Stimulated activated CD8-positive, alpha-beta memory T cell treated with anti-CD3 and anti-CD28 coated beads, Interleukin-7, amount 100 ng/mL, for 48 hours (primary cell): ENCODE measurements around the gene INPP5D.
"Not testable (repeated sequence)": the region's sequence is repeated elsewhere in the genome, so short reads cannot be mapped to it uniquely, and the experiment has no call there.

Source experiments
- DNase-seq, 2 donors: peaks; one replicate each; pipeline ENCODE4 v3.0.0-alpha.2; 2020; ENCODE audit warnings: low read depth in 1 of 2; ENCODE audit errors: extremely low read depth in 1 of 2

INPP5D gene

DNA sequence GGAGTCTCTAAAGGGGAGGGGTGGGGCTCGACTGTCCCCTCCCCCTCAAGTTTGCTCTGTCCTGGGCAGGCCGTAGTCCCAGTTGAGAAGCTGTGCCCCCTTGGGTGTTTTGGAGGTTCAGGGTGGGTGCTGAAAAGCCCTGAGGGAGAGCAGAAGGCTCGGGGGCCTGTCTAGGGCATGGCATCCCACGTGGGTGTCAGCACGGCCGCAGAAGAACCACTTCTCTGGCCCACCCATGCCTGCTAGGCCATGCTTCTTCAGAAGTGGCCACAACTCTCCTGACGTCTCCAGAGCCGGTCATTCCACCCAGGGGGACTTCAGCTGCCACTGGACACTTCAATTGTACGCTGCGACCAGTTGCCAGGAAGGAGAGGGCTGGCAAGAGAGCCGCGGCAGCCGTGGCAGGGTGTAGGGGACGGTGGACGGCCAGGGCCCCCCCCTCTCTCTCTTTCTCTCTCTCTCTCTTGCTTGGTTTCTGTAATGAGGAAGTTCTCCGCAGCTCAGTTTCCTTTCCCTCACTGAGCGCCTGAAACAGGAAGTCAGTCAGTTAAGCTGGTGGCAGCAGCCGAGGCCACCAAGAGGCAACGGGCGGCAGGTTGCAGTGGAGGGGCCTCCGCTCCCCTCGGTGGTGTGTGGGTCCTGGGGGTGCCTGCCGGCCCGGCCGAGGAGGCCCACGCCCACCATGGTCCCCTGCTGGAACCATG is at the start of gene INPP5D:
Gene INPP5D (plus strand): TSS at position 546 of the 704 bp plus-strand sequence. CDS start 137 bp downstream, at position 683.
- DNase-seq, result no peak

DNA sequence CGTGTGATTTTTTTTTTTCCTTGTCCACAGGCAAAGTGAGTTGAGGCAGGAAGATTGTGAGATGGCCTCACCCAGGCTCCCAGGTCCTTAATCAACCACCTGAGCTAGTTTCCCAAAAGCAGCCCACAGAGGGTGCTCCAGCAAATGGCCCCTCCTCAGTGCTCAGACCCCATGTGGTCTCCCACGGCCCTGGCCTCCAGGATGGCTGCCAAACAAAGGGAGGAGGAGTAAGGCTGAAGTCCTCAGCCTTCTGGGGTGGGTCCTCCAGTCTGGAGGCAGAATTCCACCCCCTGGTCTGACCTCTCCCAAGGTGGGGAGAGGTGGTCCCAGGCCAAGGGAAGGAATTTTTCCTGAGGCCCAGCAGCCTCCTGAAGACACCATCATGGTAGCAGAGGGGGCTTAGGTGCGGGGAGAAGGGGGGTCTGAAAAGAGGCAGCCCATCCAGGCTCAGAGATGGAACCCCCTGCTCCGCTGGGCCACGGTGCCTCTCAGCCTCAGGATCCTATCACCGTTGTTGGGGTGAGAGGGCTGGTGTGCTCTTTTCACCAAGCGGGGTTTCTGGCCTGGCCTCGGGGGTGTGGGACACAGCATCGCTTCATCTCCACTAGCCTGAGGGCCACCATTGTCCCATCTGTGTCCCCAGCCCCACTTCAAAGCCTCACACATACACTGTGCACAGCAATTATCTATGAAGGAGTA is 49.4 kb upstream of the INPP5D start:
- DNase-seq, result no peak

DNA sequence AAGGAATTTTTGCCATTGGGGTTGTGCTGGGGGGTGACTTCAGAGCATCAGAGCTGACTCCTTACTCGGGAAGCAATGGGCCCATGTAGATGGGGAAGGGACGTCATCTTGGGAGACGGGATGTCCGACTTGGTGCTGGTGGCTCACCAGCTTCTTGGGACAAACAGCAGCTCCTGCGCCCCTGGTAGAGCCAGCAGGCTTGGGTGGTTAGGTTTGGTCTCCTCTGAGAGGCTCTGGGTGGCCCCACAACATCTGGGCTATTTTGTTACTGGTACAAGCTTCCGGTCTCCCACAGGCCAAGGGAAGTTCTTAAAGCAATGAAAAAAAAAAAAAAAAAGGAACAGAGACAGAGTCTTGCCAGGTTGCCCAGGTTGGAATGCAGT is 48.9 kb upstream of the INPP5D start:
- no peak for DNase-seq

DNA sequence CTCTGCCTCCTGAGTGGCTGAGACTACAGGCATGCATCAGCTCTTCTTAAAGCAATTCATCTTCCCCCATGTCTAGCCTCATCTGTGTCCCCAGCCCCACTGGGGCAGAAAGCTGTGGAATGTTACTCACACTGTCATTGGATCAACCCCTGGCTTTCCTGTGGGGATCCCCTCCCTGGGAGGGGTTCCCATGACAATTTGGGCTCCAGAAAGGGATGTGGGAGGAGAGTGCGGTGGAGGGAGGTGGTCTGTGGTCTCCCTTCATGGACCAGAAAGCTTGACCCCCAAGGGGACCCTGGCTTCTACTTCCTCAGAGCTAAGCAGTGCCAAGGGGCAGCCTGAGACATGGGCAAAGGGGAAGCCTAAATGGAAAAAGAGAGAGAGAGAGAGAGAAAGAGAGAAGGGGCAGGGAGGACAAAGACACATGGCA is 48.4 kb upstream of the INPP5D start:
- no peak for DNase-seq

DNA sequence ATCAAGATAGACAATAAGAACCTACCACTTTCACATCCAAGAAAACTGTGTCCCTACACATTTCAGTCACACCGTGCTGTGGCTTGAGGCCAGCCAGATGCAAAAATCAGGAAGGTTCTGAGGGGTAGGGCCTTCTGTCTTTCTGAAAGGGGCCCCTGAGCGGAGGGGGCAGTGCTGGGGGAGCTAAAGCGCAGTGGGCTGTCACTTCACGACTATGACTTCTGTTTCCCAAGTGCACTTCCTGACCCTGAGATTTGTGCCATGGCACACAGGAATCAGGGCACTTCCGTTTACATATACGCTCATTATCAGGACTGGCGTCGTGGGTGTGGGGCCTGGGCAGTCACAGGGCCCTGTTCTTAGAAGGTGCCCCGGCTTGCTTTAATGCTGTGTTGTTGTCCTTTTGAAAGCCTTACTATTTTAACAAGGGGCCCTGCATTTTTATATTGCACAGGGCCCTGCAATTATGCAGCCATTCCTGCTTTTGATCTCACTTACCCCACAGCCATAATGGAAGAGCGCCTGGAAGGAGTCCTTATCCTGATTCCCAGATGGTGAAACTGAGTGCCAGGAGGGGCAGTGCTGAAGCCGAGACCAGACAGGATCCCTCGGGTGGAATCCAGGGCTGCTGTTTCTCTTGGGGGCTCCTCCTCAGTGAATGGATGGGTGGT is 47.7 kb upstream of the INPP5D start:
- no peak for DNase-seq

DNA sequence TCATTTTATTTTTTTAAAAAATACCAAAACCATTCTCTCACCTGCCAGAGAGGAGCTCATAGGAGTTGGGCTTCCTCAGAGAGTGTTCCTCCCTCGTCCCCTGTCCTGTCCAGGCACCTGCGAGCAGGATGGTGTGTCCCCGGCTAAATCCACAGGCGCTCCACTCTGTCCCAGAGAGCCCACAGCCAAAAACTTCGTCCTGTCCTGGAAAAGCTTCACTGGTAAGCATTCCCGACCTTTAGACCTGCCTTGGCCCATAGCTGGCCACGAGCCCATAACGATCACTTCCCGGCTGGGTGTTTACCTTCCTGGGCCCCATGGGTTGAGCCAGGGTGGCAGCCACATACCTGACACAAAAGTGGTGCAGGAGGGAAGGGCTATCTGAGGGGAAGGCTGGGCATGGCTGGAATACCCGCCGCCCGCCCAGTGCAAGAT is 47.1 kb upstream of the INPP5D start, which contains the start of gene NGEF:
Gene NGEF (minus strand): TSS at position 230 of the 435 bp plus-strand sequence. CDS start 38,366 bp downstream, outside the sequence.
- no peak for DNase-seq

DNA sequence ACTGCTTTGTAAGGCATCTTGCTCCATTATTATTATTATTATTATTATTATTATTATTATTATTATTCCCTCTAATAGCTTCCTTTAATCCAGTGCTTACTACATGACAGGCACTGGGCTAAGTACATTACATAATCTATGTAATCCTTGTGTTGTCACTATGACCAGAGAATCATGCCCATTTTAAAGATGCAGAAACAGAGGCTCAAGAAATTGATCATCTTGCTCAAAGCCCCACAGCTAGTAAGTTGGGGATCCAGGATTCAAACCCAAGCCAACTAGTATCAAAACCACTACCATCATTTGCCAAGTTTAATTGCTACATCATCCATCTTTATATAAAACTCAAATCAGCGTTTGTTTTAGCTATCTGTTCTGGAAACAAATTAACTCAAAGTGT is 46.5 kb upstream of the INPP5D start:
- DNase-seq, result no peak

DNA sequence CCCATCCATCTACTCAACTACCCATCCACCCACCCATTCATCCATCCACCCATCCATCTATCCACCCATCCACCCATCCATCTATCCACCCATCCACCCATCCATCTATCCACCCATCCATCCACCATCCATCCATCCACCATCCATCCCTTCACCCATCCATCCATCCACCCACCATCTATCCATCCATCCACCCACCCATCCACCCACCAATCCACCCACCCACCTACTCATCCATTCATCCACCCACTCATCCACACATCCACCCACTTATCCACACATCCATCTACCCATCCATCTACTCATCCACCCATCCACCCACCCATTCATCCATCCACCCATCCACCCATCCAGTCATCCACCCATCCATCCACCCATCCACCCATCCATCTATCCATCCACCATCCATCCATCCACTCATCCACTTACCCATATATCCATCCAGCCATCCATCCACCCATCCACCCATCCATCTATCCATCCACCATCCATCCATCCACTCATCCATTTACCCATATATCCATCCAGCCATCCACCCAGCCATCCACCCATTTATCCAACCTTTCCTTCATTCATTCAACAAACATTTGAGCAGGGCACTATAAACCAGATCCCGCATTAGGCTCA is 45.0 kb upstream of the INPP5D start:
- DNase-seq, result no peak

DNA sequence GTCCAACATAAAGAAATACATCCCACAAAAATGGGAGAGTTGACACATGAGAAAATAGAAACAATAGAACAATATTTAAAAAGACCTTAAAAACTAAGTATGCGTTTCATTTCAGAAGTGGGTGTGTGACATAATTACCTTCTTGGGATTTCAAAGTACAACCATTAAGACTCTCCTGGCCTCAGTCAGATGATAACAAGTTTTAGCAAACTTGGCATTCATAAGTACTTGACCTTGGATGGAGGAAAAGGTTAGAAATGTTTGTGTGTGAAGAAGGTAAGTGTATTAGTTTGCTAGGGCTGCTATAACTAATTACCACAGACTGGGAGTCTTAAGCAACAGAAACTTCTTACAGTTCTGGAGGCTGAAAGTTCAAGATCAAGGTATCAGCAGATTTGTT is 42.2 kb upstream of the INPP5D start:
- DNase-seq, result no peak

DNA sequence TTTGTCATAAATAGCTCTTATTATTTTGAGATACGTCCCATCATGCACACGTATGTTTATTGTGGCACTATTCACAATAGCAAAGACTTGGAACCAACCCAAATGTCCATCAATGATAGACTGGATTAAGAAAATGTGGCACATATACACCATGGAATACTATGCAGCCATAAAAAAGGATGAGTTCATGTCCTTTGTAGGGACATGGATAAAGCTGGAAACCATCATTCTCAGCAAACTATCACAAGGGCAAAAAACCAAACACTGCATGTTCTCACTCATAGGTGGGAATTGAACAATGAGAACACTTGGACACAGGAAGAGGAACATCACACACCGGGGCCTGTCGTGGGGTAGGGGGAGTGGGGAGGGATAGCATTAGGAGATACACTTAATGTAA is 40.5 kb upstream of the INPP5D start:
- not testable (repeated sequence) for DNase-seq

DNA sequence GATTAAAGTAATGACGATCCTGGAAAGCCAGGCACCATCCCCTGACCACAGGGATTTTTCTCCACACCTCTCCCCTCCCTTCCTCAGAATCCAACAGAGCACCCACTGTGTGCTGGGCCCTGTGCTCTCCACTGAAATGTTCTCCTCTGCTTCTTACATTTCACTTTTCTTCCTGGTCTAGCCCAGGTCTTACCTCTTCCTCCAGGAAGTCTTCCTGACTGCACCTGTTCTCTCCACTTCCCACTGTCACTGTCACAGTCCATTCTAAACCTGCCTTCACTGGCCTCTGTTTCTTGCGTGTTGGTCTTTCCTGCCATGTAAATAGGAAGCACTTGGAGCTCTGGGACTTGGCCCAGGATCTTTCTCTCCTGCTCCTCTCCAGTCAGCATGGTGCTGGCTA is 39.7 kb upstream of the INPP5D start:
- no peak for DNase-seq

DNA sequence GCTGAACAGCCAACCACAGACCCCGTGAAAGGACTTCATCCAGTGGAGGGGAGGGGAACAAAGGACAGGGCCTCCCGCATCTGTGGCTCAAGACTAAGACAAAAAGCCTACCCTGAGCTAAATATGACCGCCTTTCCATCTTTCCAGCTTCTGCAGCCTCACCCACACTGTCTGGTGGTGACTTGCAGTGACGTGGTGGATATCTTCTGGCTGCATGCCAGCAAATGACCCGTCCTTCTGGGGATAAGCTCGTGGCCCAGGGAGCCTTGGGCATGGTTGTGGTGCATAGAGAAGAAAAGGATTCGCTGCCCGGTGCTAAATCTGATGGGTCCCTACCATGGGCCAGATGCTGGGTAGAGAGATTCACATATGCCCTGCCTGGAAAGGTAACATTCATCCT is 38.4 kb upstream of the INPP5D start:
- DNase-seq, result no peak

DNA sequence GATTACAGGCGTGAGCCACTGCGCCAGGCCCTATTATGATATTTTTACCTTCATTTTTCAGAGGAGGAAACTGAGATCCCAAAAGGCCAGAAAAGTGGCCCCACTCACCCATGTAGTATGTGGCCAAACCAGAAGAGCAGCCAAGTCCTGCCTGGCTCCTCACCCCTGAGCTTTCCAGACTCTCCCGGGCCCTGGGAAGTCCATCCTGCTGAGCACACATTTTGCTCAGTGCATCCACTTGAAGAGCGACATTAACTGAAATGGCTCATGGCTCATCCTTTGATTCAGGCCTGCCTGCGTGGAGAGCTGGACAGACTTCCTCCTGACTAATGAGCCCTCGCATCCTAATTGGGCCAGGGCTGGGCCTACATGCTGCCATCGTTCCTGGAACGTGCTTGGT is 37.6 kb upstream of the INPP5D start:
- DNase-seq, result no peak

DNA sequence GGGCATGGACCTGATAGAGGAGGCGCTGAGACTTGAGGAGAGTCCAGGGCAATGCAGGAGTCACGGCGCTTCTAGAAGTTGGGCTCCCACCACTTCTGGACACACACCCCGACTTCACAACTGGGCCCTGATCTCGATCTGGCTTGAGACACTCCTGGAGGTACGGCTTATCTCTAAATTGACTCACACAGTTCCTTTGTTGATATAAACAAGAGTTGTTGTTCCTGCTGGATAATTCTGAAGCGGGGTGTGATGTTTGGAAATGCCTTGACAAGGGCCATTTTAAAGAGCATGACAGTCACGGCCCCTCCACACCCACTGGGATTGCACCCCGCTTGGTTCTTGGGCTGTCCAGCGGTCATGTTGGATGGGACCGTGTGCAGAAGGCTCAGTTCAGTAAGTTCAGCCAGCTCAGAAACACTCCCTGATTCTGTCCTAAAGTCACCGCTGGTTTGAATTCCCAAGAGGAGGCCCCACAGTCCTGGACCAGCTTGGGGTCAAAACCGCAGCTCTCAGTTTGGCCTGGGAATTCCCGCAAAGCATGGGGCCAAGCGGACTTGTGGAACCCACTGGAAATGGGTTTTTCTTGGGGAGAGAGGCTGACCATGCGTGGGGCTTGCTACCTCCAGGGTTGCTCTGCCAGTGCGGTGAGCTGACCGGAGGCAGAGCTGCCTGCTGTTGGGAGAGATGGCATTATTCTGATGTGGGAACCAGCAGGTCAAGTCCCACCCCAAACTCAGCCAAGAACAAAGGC is 37.0 kb upstream of the INPP5D start:
- DNase-seq, result no peak

DNA sequence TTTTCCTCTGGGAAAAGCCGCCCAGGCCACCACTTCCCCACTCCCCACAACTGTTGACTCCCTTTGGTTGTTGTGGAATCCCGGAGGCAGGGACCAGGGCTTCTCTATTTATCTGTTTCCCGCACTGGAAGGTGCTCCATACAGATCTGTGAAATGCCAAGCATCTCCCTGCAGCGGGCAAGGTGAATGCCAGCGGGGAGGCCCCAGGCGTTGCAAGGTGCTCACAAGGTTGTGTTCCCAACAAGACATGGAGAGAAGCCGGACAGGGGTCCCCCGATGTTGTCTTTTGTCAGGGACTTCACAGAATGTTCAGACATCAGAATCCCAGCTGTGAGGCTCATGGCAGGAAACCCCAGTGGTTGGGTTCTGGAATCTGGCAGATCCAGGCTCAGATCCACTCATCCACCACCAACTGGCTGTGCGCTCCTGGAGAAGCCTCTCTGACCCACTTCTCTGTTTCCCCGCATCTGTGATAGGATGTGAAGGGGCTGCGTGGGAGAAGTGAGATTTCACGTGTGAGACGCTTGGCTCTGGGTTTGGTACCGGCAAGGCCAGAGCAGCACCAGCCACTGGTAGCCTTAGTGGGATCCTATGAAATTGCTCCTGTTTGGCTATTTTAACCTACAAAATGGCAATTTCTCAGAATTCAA is 36.3 kb upstream of the INPP5D start:
- DNase-seq, result no peak

DNA sequence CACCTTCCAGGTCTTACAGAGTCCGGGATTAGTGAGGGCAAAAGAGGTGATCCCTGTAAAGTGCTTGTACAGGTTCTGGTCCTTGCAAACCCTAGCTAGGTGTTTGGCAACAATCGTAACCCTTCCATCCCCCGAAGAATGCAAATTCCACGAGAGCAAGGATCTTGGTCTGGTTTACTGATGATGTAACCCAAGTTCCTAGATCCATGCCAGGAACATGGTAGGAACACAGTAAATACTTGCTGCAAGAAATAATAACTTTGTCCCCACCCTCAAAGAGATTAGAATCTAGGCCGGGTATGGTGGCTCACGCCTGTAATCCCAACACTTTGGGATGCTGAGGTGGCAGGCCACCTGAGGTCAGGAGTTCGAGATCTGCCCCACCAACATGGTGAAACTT is 34.4 kb upstream of the INPP5D start:
- no peak for DNase-seq

DNA sequence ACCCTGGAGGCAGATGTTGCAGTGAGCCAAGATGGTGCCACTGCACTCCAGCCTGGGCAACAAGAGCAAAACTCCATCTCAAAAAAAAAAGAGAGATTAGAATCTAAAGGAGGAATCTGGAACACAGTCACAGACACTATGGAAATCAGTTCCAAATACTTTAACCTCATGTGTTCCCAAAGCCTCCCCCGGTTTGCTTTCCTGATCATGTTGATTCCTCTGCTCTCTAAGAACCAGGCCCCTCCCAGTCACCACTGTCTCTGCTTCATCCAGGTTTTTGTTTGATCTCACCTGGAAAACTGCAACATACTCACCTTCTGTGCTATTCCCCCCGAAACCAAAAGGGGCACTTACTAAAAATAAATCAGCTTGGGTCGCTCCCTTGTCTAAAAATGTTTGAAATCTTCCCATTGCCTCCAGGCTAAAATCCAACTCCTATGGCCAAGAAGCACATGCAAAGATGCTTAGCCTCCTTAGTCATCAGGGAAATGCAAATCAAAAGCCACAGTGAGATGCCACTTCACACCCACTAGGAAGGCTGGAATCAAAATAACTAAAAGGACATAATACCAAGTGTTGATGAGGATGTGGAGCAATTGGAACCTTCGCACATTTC is 33.8 kb upstream of the INPP5D start:
- no peak for DNase-seq

DNA sequence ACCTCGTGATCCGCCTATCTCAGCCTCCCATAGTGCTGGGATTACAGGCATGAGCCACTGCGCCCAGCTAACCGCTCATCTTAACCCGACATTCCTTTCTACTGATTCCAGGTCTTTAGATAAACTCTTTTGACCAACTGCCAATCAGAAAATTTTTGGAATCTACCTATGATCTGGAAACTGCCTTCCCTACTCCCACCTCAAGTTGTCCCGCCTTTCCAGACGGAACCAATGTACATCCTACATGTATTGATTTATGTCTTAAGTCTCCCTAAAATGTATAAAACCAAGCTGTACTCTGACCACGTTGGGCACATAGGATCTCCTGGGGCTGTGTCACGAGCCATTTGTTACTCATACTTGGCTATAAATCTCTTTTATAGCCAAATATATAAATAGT is 30.8 kb upstream of the INPP5D start:
- DNase-seq, result no peak

DNA sequence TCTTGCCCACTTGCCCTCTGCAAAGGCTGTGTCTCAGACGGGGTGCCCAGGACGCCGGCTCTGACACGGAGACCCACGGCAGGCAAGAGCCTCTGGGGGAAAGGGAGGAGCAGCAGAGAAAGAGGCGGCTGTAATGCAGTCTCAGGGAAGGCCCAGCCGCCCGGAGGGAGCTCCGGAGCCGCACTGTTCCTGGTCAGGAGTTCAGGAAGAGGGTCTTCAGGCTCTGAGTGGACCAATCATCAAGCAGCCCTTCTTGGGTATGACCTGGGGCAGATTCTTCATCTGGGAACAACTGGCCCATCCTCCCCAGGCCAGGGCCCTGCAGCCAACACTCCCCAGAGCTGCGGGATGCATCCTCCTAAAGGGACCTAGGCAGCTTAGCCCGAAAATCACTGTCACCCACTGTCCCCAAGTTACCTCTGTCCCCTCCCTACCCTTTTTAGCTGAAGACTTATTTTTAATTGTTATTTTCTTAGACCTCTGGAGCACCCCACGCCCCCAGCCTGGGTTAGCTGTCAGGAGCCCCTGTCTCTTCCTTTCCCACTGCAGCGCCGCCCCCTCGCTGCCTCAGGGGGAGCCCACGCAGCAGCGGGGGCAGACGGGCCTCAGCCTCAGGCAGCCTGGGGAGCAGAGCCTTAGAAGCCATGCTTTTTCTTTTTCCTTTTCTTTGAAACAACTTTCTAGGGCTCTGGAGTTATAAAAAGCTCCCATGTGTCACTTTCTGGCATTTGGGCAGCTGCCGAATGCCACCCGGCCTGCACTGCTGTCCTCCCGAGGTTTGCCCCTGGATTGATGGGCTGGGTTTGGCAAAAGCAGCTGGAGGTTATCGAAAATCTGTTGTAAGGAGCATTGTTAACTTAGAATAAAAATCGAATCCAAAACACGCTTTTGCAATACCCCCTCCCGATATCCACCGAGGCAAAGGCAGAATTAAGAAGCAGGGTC is 28.3 kb upstream of the INPP5D start:
- DNase-seq, result no peak
